Activated naive CD4-positive, alpha-beta T cell treated with anti-CD3 and anti-CD28 coated beads, Interleukin-2, amount 50 U/mL, for 72 hours (primary cell): ENCODE results near the gene IL22RA2. TPM values are rescaled to one million over a fixed set of nuclear protein-coding genes. Genes with fewer than 3 reads are reported as not detected.
"Not testable (repeated sequence)": the region's sequence is repeated elsewhere in the genome, so short reads cannot be mapped to it uniquely, and the experiment has no call there.

Source experiments
- ATAC-seq, 2 donors: fragments of 150-1000 bp; cut with Tn5 transposase; 2 replicates each; pipeline ENCODE4 v1.10.0; 2021; ENCODE audit warnings: mild to moderate bottlenecking in 2 of 2, moderate library complexity in 2 of 2
- DNase-seq, 2 donors: peaks; one replicate each; pipeline ENCODE4 v3.0.0; 2021 to 2022; ENCODE audit warnings: low spot score in 2 of 2
- H3K27ac Mint-ChIP-seq, 2 donors: one replicate each; pipeline ENCODE4 v1.8.0; 2022; ENCODE audit warnings: mild to moderate bottlenecking in 2 of 2, mixed read lengths in 2 of 2
- H3K36me3 Mint-ChIP-seq, 2 donors: one replicate each; pipeline ENCODE4 v1.8.0; 2022; ENCODE audit warnings: mixed read lengths in 2 of 2
- H3K9me3 Mint-ChIP-seq, 2 donors: one replicate each; pipeline ENCODE4 v1.8.0; 2022; ENCODE audit warnings: mixed read lengths in 2 of 2
- total RNA-seq, 2 donors: library from RNA; stranded (reverse); gene quantifications; one replicate each; pipeline ENCODE4 v1.2.3, GENCODE V29; 2022

The IL22RA2 gene
- not detected for total RNA-seq

DNA sequence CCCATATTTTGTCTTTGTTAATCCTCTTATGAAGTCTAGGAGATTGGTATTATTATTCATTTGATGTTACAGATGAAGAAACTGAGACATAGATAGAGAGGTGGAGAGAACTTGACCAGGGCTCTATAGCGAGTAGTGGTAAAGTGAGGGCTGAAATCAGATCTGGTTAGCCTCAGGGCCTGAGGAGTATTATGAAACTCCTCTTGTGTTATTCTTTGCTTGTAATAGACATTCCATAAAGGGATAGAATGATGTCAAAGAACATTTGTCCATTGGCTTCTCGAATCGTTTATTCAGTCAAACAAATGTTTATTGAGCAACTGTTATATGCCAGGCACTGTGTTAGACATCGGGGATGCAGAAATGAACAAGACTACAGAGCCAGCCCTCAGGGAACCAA, at the start of gene IL22RA2:
IL22RA2 (minus strand) TSS at position 144 of the 400 bp plus-strand sequence. CDS start 11,895 bp downstream, outside the sequence.
- DNase-seq (no peak), ATAC-seq (no peak)
- peaks cover 0 to 40% of the 10 kb centered on the region in 2 donors for H3K36me3 Mint-ChIP-seq
- H3K27ac Mint-ChIP-seq = no peak within 1 kb of the TSS
- H3K9me3 Mint-ChIP-seq = peaks cover 0 to 20% of the 10 kb centered on the region in 2 donors

GRCh38 chr6:137222381-137222780, 48.9 kb upstream of the IL22RA2 start:
- H3K9me3 Mint-ChIP-seq = peaks cover 0 to 12% of the 10 kb centered on the region in 2 donors
- H3K27ac Mint-ChIP-seq = no peak overlapping the region
- no peak for ATAC-seq
- DNase-seq = no peak
- peaks cover 12 to 36% of the 10 kb centered on the region in 2 donors for H3K36me3 Mint-ChIP-seq

DNA sequence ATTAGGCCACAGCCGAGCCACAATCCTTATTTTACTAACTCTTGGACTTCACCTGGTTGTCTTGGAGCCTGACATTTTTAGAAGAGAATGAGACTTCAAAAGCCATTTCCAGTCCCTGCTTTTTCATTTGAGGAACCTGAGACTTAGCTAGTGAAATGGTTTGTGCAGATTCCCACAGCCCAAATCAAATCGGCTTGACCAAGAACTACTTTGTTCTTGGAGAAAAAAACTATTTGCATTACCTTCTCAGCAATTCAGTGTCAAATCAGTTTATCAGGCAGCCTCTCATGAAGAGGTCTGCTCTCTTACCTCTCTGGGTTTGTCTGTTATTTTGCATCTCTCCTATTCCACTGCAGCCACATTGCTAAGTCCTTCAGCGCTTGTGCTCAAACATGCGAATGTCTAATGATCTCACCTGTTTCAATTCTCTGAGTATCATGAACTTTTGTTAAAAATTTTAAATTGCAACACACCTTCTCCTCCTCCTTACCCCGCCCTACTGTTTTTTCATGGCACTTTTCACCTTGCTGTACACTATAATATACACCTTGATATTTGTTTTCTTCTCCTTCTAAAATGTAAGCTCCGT, 46.3 kb upstream of the IL22RA2 start:
- no peak for DNase-seq
- no peak for ATAC-seq
- Mint-ChIP-seq H3K36me3 (peaks cover 15 to 34% of the 10 kb centered on the region in 2 donors), H3K27ac (peak overlapping the region; percentile 77 to 99), H3K9me3 (peaks cover 0 to 8% of the 10 kb centered on the region in 2 donors)

DNA sequence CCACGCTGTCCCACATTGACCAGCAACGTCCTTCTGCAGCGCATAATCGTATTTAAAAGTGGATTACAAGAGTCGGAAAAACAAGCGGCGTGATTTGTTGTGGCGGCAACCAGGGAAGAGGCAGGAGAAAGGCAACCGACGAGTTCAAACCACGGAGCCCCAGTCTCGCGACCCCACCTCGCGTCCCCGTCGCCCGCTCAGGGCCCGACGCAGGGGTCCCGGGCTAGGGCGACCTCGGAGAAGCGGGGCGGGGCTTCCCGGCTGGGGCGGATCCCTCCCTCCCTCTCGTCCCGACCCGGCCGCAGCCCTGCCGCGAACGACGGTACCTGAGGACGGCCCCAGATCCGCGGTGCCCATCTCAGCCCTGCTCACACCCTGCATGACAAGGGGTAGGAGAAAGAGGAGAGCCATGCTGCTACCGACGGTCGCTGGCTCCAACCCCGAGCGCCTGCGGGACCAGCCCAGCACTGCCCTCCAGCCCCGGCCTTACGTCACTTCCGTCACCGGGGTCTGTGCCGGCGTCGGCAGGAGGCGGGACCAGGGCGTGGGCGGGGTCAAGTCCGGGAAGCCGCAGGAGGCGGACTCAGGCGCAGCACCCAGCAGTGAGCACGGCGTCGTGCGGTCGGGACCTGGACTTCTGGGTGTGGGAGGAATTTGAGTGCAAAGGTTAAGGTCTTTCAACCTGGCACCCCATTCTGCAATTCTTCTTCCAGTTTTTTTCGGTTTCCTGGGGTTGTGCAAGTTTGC, 45.6 kb upstream of the IL22RA2 start, which contains the start of gene IFNGR1:
IFNGR1 (minus strand) TSS at position 469 of the 747 bp plus-strand sequence; CDS start at position 411, 58 bp downstream.
- ATAC-seq (peak; percentile 84 to 93), DNase-seq (peak; percentile 94 to 97)
- Mint-ChIP-seq H3K36me3 (peaks cover 15 to 31% of the 10 kb centered on the region in 2 donors), H3K9me3 (peaks cover 0 to 6% of the 10 kb centered on the region in 2 donors), H3K27ac (peak within 1 kb of the TSS; percentile 99 to 100)

DNA sequence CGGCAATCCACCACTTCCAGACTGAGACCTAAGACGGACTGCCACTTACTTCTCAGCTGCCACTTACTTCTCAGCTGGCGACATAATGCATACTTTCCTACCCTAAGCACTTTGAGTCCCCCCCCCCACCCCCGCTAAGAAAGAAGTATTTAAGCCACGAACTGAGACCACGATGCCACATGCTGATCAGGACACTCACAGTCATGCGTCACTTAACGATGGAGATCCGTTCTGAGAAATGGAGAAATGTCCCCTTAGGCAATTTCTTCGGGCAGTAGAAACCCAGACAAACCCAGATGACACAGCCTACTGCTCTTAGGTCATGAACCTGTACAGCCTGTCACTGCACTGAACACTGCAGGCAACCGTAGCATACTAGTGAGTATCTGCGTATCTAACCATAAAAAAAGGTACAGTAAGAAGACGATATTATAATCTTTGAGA, 45.1 kb upstream of the IL22RA2 start:
- ATAC-seq = peak; percentile 68 to 85
- Mint-ChIP-seq H3K9me3 (no peaks in the 10 kb centered on the region), H3K27ac (peak overlapping the region; percentile 99 to 100), H3K36me3 (peaks cover 15 to 26% of the 10 kb centered on the region in 2 donors)
- peak; percentile 22 to 65 for DNase-seq

DNA sequence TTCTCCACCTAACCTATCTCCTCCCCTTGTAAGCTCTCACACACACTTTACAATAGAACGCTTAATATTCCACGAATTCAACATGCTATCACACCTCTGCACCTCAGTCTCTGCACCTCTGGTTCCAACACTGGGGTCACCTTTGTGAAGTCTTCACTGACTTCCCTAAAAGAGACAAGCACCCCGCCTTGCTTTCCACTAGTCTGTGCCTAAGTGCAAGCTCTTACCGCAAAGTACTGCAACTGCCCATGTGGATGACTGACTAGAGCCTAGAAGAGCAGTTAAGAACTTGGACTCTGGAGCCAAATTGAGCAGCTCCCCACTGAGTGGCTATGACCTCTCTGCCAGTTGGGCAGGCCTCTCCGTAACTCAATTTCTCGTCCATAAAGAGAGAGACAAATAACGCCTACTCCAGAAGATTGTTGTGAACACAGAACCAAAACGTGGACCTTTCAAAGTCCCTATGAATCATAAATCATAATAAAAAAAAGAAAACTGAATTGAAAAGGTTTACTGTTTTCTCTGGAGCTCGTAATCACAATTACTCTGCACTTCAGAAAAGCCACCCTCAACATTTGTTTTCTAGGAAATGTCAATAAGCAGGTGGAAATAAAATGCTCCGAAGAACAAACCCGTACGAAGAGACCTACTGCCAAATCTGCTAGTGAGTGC, 44.5 kb upstream of the IL22RA2 start:
- peak overlapping the region; percentile 99 to 100 for H3K27ac Mint-ChIP-seq
- no peak for DNase-seq
- peaks cover 15 to 30% of the 10 kb centered on the region in 2 donors for H3K36me3 Mint-ChIP-seq
- ATAC-seq = no peak
- H3K9me3 Mint-ChIP-seq = no peaks in the 10 kb centered on the region

DNA sequence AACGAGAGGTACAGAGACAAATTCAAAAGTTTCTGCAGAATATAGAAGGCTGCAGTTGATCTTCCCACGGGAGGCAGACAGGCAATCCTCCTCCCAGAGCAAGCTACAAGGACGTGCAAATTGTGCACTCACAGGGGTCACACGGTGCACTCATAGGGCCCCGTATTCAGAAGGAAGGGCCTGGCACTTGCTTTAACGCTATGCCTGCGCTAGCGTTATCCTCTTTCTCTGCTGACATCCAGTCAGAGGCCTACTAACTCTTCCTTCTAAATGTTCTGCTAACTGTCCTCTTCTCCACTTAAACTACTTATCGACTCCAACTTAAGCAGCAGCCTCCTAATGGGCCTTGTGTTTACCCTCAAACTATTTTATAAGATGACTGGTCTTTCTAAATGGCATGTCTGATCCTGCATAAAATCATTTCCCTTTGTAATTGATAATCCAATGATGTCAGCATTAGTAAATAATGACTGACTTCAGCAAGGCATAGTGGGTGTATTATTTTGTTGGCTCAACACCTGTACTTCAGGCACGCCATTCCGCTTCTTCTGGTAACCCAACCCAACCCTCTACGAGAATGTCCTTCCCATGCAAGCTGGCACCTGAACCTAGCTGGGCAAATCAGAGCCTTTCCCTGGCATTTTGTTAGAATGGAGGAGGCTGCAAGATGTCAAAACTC, 43.6 kb upstream of the IL22RA2 start:
- Mint-ChIP-seq H3K9me3 (no peaks in the 10 kb centered on the region), H3K36me3 (peaks cover 15 to 38% of the 10 kb centered on the region in 2 donors), H3K27ac (peak overlapping the region in 1 of 2 donors; percentile 99)
- DNase-seq (no peak), ATAC-seq (no peak)

GRCh38 chr6:137216106-137216505, 42.7 kb upstream of the IL22RA2 start:
- Mint-ChIP-seq H3K9me3 (no peaks in the 10 kb centered on the region), H3K36me3 (peaks cover 15 to 47% of the 10 kb centered on the region in 2 donors), H3K27ac (no peak overlapping the region)
- ATAC-seq = no peak
- no peak for DNase-seq

DNA sequence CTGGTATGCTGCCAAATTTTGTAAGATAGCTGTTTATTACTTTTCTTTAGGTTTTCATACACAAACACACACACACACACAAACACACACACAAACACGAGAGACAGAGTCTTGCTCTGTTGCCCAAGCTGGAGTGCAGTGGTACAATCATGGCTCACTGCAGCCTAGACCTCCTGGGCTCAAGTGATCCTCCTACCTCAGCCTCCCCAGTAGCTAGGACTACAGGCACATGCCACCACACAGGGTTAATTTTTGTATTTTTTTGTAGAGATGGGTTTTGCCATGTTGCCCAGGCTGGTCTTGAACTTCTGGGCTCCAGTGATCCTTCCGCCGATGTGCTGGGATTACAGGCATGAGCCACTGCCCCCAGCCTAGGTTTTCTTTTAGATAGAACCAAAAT, 42.2 kb upstream of the IL22RA2 start:
- not testable (repeated sequence) for ATAC-seq, H3K9me3 Mint-ChIP-seq, H3K27ac Mint-ChIP-seq, DNase-seq
- peaks cover 15 to 50% of the 10 kb centered on the region in 2 donors for H3K36me3 Mint-ChIP-seq

GRCh38 chr6:137214931-137215330, 41.5 kb upstream of the IL22RA2 start:
- Mint-ChIP-seq H3K9me3 (no peaks in the 10 kb centered on the region), H3K27ac (no peak overlapping the region), H3K36me3 (peaks cover 17 to 54% of the 10 kb centered on the region in 2 donors)
- DNase-seq (no peak), ATAC-seq (no peak)

DNA sequence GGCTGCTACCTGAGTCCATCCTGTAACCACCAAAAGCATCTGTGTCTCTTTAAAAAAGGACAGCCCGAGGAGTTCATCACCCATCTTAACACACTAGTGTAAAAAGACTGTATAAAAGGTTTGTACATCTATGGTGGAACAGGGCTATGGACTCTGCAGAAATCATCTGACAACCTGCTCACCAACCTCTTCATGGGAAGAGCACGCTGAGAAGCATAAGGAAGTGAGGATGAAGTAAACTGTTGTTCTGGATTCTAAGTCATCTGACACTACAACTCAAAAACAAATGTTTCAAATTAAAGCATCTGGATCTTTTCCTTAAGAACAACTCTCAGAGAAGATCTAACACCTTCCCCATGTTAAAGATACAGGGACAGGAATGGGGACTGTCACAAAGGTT, 40.4 kb upstream of the IL22RA2 start:
- ATAC-seq = no peak
- H3K27ac Mint-ChIP-seq = no peak overlapping the region
- peaks cover 25 to 63% of the 10 kb centered on the region in 2 donors for H3K36me3 Mint-ChIP-seq

DNA sequence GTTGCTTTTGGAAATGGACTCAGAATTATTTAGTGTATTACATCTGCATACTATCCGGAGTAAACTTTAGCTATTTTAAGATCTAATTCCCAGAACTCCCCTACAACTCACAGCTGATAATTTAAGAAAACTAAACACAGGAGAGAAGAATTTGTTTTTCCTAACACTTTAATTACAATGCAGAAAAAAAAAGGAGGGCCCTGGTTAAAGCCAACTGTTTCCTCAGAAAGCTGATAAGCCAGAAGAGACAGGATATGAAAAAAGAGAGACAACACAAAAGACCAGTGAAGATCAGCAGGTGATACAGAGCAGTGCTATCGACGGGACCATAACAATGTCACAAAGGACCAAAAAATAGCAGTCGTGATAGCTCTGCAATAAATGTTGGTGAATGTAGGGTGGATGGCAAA, 39.9 kb upstream of the IL22RA2 start:
- ATAC-seq (no peak), DNase-seq (no peak)
- peaks cover 21 to 63% of the 10 kb centered on the region in 2 donors for H3K36me3 Mint-ChIP-seq
- H3K9me3 Mint-ChIP-seq = peaks cover 0 to 8% of the 10 kb centered on the region in 2 donors
- peak overlapping the region in 1 of 2 donors; percentile 22 for H3K27ac Mint-ChIP-seq

More for the DNA sequence above, 40.4 kb upstream of the IL22RA2 start:
- H3K9me3 Mint-ChIP-seq = peaks cover 0 to 8% of the 10 kb centered on the region in 2 donors
- DNase-seq = no peak

GRCh38 chr6:137211910-137212309, 38.5 kb upstream of the IL22RA2 start:
- Mint-ChIP-seq H3K36me3 (peaks cover 11 to 61% of the 10 kb centered on the region in 2 donors), H3K9me3 (peaks cover 0 to 16% of the 10 kb centered on the region in 2 donors), H3K27ac (no peak overlapping the region)
- DNase-seq = no peak
- ATAC-seq = no peak

DNA sequence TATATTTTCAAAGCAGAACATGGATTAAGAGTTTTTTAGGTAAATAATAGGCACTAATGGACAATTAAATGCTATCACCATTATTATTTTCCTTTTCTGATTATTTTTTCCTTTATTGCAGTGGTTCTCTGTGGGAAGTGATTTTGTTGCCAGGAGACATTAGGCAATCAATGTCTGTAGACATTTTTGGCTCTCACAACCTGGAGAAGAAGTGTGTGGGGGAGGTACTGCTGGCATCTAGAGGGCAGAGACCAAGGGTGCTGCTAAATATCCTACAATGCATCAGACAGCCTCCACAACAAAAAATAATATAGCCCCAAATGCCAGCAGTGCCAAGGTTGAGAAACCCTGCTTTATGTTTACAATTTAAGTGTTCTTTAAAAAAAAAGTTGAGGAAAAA, 37.5 kb upstream of the IL22RA2 start:
- H3K27ac Mint-ChIP-seq = no peak overlapping the region
- H3K9me3 Mint-ChIP-seq = peaks cover 0 to 16% of the 10 kb centered on the region in 2 donors
- peaks cover 11 to 61% of the 10 kb centered on the region in 2 donors for H3K36me3 Mint-ChIP-seq
- DNase-seq (no peak), ATAC-seq (no peak)

- Mint-ChIP-seq H3K36me3 (peaks cover 11 to 75% of the 10 kb centered on the region in 2 donors), H3K27ac (no peak overlapping the region), H3K9me3 (peaks cover 0 to 16% of the 10 kb centered on the region in 2 donors)
- DNase-seq (no peak), ATAC-seq (no peak)
Observed at GRCh38 chr6:137208279-137208678, 34.8 kb upstream of the IL22RA2 start.

- H3K27ac Mint-ChIP-seq, ATAC-seq, DNase-seq: not testable (repeated sequence)
- Mint-ChIP-seq H3K36me3 (peaks cover 11 to 73% of the 10 kb centered on the region in 2 donors), H3K9me3 (peaks cover 0 to 16% of the 10 kb centered on the region in 2 donors)
Observed at GRCh38 chr6:137207457-137207856, 34.0 kb upstream of the IL22RA2 start.
